AG04449 (cell line): ENCODE results near the gene VSIG1.

Experiments
- CTCF ChIA-PET: fragments of 350-600 bp; formaldehyde crosslinking; extraction: SDS; loops from one replicate; lab custom pipeline; 2021; ENCODE audit warnings: antibody characterized with exemption; lab: Yijun Ruan, JAX
- POLR2A ChIA-PET: fragments of 400-600, 350-600 bp; formaldehyde crosslinking; extraction: SDS; loops from one replicate; lab custom pipeline; 2020; ENCODE audit warnings: antibody characterized with exemption, inconsistent platforms; lab: Yijun Ruan, JAX
- DNase-seq: peaks from one replicate; pipeline ENCODE4 v3.0.0-alpha.2; 2010; ENCODE audit warnings: low read depth, low spot score
- H3K4me3 ChIP-seq: 2 replicates; pipeline ENCODE4 v1.5.1; 2011; ENCODE audit warnings: low read depth, mild to moderate bottlenecking, control low read depth, low read length
- CTCF ChIP-seq: IDR thresholded peaks from one replicate; pipeline ENCODE4 v1.5.1; 2011; ENCODE audit warnings: mild to moderate bottlenecking, moderate library complexity, low read length, control low read depth, inconsistent platforms; ENCODE audit not compliant: insufficient read depth; ENCODE audit errors: missing control alignments

The VSIG1 gene

GRCh38 chrX:108055546-108055945, 10.7 kb downstream of the VSIG1 start:
- ChIA-PET CTCF (no interaction called here), POLR2A (no interaction called here)
- no peak overlapping the region for H3K4me3 ChIP-seq
- TF ChIP-seq CTCF: no peak
- DNase-seq: no peak

- POLR2A ChIA-PET: no interaction called here
- TF ChIP-seq CTCF: no peak
- CTCF ChIA-PET: no interaction called here
Measured at GRCh38 chrX:108059801-108060200, 14.9 kb downstream of the VSIG1 start.

GRCh38 chrX:108064001-108064400, 19.1 kb downstream of the VSIG1 start:
- CTCF ChIA-PET: no interaction called here
- no peak for TF ChIP-seq CTCF
- POLR2A ChIA-PET: no interaction called here
- DNase-seq: no peak
- no peak overlapping the region for H3K4me3 ChIP-seq

More at GRCh38 chrX:108059801-108060200, 14.9 kb downstream of the VSIG1 start:
- no peak overlapping the region for H3K4me3 ChIP-seq
- DNase-seq: no peak

GRCh38 chrX:108064613-108065012, 19.7 kb downstream of the VSIG1 start:
- CTCF ChIA-PET: no interaction called here

GRCh38 chrX:108068121-108068520, 23.3 kb downstream of the VSIG1 start:
- TF ChIP-seq CTCF: no peak
- H3K4me3 ChIP-seq: no peak overlapping the region
- no peak for DNase-seq
- CTCF ChIA-PET: interaction anchor here (4.4 kb wide), 1 partner anchor 47 kb away, joined by 29 read pairs; no protein-coding TSS in a partner anchor
- POLR2A ChIA-PET: no interaction called here

More at GRCh38 chrX:108064613-108065012, 19.7 kb downstream of the VSIG1 start:
- H3K4me3 ChIP-seq: no peak overlapping the region
- no peak for TF ChIP-seq CTCF
- no peak for DNase-seq
- POLR2A ChIA-PET: no interaction called here

GRCh38 chrX:108070891-108071290, 26.0 kb downstream of the VSIG1 start:
- TF ChIP-seq CTCF: no peak
- H3K4me3 ChIP-seq: no peak overlapping the region
- CTCF ChIA-PET: interaction anchor here (1.0 to 4.4 kb wide), 2 partner anchors 9 to 50 kb away, joined by 4 to 29 read pairs; no protein-coding TSS in a partner anchor
- DNase-seq: no peak
- POLR2A ChIA-PET: no interaction called here
